Measurements from ENCODE around the gene ATP5F1A.

Gene ATP5F1A

DNA sequence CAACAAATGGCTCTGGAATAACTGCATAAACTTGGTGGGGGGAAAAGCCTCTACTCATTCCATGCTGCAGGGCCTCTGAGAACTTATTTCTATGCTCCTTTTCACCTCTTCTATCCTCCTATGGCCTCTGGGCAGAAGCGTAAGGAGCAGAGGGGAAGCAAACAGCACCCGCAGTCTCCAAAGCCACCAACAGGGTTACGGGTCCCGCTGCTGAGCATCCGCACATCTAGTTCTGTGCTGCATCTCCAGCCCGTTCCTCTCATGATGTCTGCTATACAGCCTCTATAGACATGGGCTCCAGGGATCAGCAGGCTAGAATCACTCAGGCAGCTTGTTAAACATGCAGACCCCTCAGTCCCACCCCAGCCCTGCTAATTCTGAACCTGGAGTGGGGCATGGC lies 52.0 kb downstream of the ATP5F1A start:
- DNase-seq (ENCODE audit: low read depth) = no peak
- TF ChIP-seq, protein P1, sequence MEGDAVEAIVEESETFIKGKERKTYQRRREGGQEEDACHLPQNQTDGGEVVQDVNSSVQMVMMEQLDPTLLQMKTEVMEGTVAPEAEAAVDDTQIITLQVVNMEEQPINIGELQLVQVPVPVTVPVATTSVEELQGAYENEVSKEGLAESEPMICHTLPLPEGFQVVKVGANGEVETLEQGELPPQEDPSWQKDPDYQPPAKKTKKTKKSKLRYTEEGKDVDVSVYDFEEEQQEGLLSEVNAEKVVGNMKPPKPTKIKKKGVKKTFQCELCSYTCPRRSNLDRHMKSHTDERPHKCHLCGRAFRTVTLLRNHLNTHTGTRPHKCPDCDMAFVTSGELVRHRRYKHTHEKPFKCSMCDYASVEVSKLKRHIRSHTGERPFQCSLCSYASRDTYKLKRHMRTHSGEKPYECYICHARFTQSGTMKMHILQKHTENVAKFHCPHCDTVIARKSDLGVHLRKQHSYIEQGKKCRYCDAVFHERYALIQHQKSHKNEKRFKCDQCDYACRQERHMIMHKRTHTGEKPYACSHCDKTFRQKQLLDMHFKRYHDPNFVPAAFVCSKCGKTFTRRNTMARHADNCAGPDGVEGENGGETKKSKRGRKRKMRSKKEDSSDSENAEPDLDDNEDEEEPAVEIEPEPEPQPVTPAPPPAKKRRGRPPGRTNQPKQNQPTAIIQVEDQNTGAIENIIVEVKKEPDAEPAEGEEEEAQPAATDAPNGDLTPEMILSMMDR (conservative IDR thresholded peaks at IDR 0.05; ENCODE audit: low read depth, low read length) = no peak
- no peak overlapping the region for H3K4me3 ChIP-seq (ENCODE audit: low read length)

- no peak overlapping the region for H3K4me3 ChIP-seq (ENCODE audit: low read length)
- DNase-seq (ENCODE audit: low read depth) = no peak
Observed at GRCh38 chr18:46042571-46043123, 55.4 kb downstream of the ATP5F1A start.

DNA sequence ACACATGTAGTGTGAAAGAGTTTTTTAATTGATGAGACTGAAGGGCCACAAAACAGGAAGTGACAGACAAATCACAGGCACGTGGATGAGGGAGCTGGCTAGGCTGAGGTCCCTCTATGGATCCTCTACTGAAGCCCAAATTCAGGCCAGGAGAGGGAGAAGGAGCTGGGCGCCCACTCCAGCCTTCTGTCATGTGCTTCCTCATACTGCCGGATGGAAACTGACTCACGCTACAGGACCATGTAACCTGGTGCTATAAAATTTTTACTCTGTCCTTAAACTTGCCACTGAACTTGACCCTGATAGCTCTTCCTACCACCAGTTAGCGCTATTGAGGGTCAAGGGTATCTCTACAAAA lies 57.4 kb downstream of the ATP5F1A start:
- DNase-seq (ENCODE audit: low read depth) = no peak
- H3K4me3 ChIP-seq (ENCODE audit: low read length) = no peak overlapping the region
- TF ChIP-seq, protein P1 (conservative IDR thresholded peaks at IDR 0.05; ENCODE audit: low read depth, low read length) = no peak

More at GRCh38 chr18:46042571-46043123, 55.4 kb downstream of the ATP5F1A start:
- TF ChIP-seq, protein P1 (conservative IDR thresholded peaks at IDR 0.05; ENCODE audit: low read depth, low read length) = no peak

DNA sequence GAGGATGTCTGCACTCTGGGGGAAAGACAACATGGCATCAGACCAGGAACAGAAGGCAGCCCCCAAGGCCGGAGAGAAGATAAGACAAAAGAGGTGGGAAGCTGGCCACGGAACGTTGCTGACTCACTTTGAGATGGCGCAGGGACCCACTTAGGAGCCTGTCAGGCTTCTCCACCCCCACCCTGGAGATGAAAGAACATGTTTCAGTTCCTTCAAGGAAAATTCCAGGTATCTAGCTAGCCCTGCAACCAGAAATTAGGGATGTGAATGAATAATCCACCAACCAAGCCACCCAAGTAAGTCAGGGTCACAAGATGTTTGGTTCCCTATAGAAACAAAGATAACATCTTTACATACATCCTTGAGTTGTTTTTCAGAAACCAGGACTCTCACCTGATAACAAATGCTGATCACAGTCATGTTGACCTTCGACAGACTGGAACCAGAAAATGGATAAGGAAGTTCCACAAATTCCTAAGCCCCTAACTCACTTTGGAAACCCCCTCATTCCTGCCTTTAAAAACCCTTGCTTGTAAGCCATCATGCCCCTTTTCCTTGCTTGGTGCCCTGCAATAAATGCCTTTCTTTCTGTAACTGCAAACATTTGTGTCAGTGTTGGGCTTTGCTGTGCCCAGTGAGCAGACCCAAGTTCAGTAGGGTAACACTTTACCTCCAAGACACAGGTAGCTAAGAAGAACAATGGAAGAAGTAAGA lies 57.9 kb downstream of the ATP5F1A start:
- TF ChIP-seq, protein P1 (conservative IDR thresholded peaks at IDR 0.05; ENCODE audit: low read depth, low read length) = no peak
- no peak overlapping the region for H3K4me3 ChIP-seq (ENCODE audit: low read length)
- no peak for DNase-seq (ENCODE audit: low read depth)

GRCh38 chr18:46037512-46038305 lies 60.4 kb downstream of the ATP5F1A start:
- no peak overlapping the region for H3K4me3 ChIP-seq (ENCODE audit: low read length)
- TF ChIP-seq, protein P1 (conservative IDR thresholded peaks at IDR 0.05; ENCODE audit: low read depth, low read length) = no peak
- no peak for DNase-seq (ENCODE audit: low read depth)

DNA sequence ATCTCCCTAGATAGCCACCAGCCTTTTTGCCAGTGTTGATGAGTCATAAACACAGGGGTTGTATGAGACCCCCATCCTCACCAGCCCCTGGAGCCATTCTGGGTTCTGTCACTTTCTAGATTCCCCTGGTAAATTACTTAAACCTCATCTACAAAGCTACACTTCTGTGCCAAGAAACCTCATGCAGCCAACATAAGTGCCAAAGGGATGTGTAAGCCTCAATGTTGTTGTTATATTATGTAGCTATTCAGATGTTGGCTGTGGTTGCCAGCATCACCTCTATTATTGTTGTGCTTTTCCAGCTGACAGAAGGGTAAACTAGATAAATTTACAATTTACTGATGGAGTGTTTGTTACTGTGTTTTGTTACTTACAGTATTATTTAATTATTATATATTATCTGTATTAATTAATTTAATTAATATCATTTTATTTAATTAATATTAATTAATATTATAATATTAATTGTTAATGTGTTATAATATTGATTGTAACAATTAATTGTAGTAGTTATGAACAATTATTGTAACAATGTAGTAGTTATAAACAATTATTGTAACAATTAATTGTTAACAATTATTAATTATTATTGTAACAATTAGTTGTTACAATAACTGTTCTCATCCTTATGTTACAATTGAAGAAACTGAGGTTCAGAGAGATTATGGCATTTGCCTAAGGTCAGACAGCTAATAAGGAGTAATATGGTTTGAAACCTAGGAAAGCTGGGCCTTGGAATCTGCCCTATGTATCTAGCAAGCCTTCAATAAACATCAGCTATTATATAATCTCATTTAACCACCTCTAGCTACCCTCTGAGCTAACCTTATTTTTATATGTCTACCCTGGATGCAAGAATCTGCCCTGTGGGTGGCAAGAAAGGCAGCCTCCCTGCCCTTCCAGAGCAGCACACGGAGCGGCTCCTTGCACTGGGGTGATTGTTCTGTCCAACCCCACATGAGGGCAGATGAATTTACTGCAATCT lies 62.1 kb downstream of the ATP5F1A start:
- H3K4me3 ChIP-seq (ENCODE audit: low read length) = no peak overlapping the region
- TF ChIP-seq, protein P1 (conservative IDR thresholded peaks at IDR 0.05; ENCODE audit: low read depth, low read length) = no peak
- no peak for DNase-seq (ENCODE audit: low read depth)
